ENCODE results near the gene STAB2. TPM values are rescaled to one million over a fixed set of nuclear protein-coding genes. Genes with fewer than 3 reads are reported as not detected.

The STAB2 gene
- total and polyA plus RNA-seq, 2 of the 8 experiments (the other 6 are each of a cell fraction or from before 2014, with no cell fraction given): not detected

DNA sequence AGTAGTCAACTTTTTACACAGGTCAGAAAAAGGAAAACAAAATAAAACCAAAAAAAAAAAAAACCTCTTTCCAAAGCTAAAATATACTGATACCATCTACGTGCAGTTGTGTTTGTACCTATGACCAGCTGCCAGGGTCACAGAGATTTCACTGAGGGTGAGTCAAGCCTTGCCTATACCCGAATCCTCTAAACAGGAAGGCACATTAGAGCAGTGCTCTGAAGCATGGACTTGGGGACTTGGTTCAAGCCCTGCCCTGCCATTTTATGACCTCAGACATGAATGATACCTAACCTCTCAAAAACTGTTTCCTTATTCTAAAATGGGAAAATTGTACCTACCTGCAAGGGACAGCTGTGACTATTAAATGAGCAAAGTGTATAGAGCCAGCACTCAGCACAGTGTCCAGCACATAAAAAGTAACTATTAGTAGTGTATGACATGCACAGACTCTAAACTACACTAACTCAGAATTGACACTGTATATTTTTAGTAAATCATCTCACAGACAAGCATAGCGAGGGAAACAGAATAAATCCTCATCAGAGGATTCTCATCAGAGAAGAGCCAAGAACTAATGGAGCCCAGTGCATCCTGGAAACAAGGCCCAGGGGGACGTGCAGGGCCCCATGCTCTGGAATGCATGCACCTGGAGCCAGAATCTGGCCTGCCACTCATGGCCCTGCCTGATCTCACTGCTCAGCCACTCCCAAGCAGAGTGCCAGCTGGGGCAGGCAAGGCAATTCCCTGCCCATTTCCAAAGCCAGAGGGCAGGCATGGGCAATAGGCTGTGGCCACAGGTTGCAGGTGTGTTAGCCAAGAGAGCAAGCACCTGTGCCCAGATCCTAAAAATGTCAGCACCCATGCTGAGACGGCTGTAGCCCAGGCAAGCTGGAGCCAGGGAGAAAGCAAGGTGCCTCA is 196.9 kb downstream of the STAB2 start:
- Histone ChIP-seq H4K20me1 (replicated peaks in 1 of 2; ENCODE audit: control insufficient read depth in 1 of 2, insufficient read depth in 2 of 2, low read length in 2 of 2) (peaks cover 0 to 4% of the 10 kb centered on the region in 2 experiments), H2BK20ac (ENCODE audit: low read length) (no peak overlapping the region), H3K4me2 (ENCODE audit: insufficient read depth in 1 of 2, low read depth in 2 of 2, low read length in 2 of 2) (no peak overlapping the region), H2AK5ac (ENCODE audit: low read depth, low read length) (no peak overlapping the region), H3K23ac (ENCODE audit: insufficient read length) (no peak overlapping the region), H2BK5ac (ENCODE audit: low read depth, low read length) (no peak overlapping the region), H3K27me3 (replicated peaks in 1 of 4; ENCODE audit: control insufficient read depth in 3 of 4, extremely low read depth in 1 of 4, insufficient read depth in 3 of 4, low read length in 3 of 4) (no peaks in the 10 kb centered on the region), H3K9me3 (ENCODE audit: insufficient read depth in 2 of 2, low read depth in 1 of 2, low read length in 1 of 2) (no peaks in the 10 kb centered on the region), H3K56ac (replicated peaks; ENCODE audit: insufficient read length, low read depth, low read length) (no peak overlapping the region), H3K9ac (replicated peaks in 1 of 4; ENCODE audit: extremely low read depth in 1 of 4, low read depth in 3 of 4, low read length in 3 of 4) (no peak overlapping the region), H3K36me3 (ENCODE audit: control insufficient read depth in 2 of 4, insufficient read depth in 4 of 4, low read length in 3 of 4) (peaks cover 2 to 18% (median 12%) of the 10 kb centered on the region in 4 experiments; a peak in 6 of 8 replicates), H4K91ac (replicated peaks; ENCODE audit: insufficient read length, low read length) (no peak overlapping the region), H2AFZ (ENCODE audit: low read length) (no peak overlapping the region), H2BK12ac (ENCODE audit: low read depth, low read length) (no peak overlapping the region), H3K4me3 (ENCODE audit: extremely low read depth in 1 of 4, insufficient read depth in 2 of 4, low read depth in 3 of 4, low read length in 4 of 4) (no peak overlapping the region), H3K23me2 (ENCODE audit: low read depth, low read length) (no peaks in the 10 kb centered on the region), H4K5ac (ENCODE audit: insufficient read length, low read depth, low read length) (no peak overlapping the region), H3K4me1 (replicated peaks in 1 of 4; ENCODE audit: control insufficient read depth in 3 of 4, insufficient read depth in 4 of 4, low read length in 3 of 4) (0 out of 7 replicates have a peak, but pooled peaks cover 0 to 1% (median 0%) of the 10 kb centered on the region in 4 experiments), H2BK15ac (ENCODE audit: low read length) (no peak overlapping the region), H3K4ac (replicated peaks; ENCODE audit: insufficient read length, low read depth, low read length) (no peak overlapping the region), H2BK120ac (replicated peaks; ENCODE audit: low read depth, low read length) (no peak overlapping the region), H3K18ac (ENCODE audit: extremely low read depth, low read length) (no peak overlapping the region), H3K79me1 (ENCODE audit: low read depth, low read length) (no peaks in the 10 kb centered on the region), H3K79me2 (ENCODE audit: control insufficient read depth in 1 of 2, insufficient read depth in 2 of 2, low read length in 2 of 2) (no peaks in the 10 kb centered on the region), H3K14ac (ENCODE audit: insufficient read length) (no peak overlapping the region), H4K8ac (ENCODE audit: extremely low read depth, insufficient read depth, low read length) (no peak overlapping the region), H3K27ac (ENCODE audit: low read depth, low read length) (no peak overlapping the region)
- no peak for FAIRE-seq
- DNase-seq (ENCODE audit: low read depth in 1 of 2, low spot score in 2 of 2): no peak
- TF ChIP-seq EP300 (IDR thresholded peaks at IDR 0.05; ENCODE audit: borderline replicate concordance in 1 of 2, low read depth in 2 of 2, low read length in 2 of 2): no peak
- no peak for TF ChIP-seq CTBP2 (IDR thresholded peaks at IDR 0.05; ENCODE audit: borderline replicate concordance, insufficient read depth, insufficient read length, low read length)
- TF ChIP-seq SUZ12 (IDR thresholded peaks at IDR 0.05; ENCODE audit: low read length): no peak
- TF ChIP-seq RAD21 (IDR thresholded peaks at IDR 0.05 in 1 of 2, conservative IDR thresholded peaks at IDR 0.05 in 1 of 2; ENCODE audit: low read depth in 2 of 2, low read length in 2 of 2): no peak
- TF ChIP-seq CHD1 (IDR thresholded peaks at IDR 0.05; ENCODE audit: low read depth, low read length): no peak
- no peak for TF ChIP-seq TAF1 (IDR thresholded peaks at IDR 0.05; ENCODE audit: low read depth, low read length)
- no peak for TF ChIP-seq CHD2 (IDR thresholded peaks at IDR 0.05; ENCODE audit: low read length)
- no peak for TF ChIP-seq MAFK (IDR thresholded peaks at IDR 0.05; ENCODE audit: low read depth, low read length)
- TF ChIP-seq EGR1 (IDR thresholded peaks at IDR 0.05; ENCODE audit: borderline replicate concordance, low read depth, low read length): no peak
- no peak for TF ChIP-seq TBP (IDR thresholded peaks at IDR 0.05; ENCODE audit: low read depth, low read length)
- no peak for TF ChIP-seq RBBP5 (IDR thresholded peaks at IDR 0.05; ENCODE audit: borderline replicate concordance, low read depth, low read length)
- WGBS, 2 experiments (ENCODE audit: extremely low coverage in 1 of 2, insufficient coverage in 1 of 2, insufficient read length in 1 of 2, insufficient replicate concordance in 2 of 2, low coverage in 1 of 2, low lambda C conversion rate in 2 of 2, missing lambda C conversion rate in 1 of 2): 84% methylated on average over 5 of the region's 5 CpGs; no CpG with 5 or more reads in 1 of the 2 experiments
- CTCF ChIA-PET (ENCODE audit: partially characterized antibody): interaction anchor here (0.6 to 0.7 kb wide), 2 partner anchors 10 to 29 kb away, joined by 3 to 4 read pairs; no protein-coding TSS in a partner anchor
- POLR2A ChIA-PET (ENCODE audit: partially characterized antibody): no interaction called here
